Fibroblast of lung (primary cell): ENCODE measurements around the gene GON7. TPM values are rescaled to one million over a fixed set of nuclear protein-coding genes. Genes with fewer than 3 reads are reported as not detected.
A peak's percentile ranks its signal among the peaks of the same experiment; 100 is the strongest.

ENCODE experiments used
- DNase-seq, 2 donors: peaks; one replicate each; pipeline versions ENCODE4 v3.0.0 to v3.0.0-alpha.2; 2010; ENCODE audit warnings: low read depth in 2 of 2
- H2AFZ ChIP-seq: 2 replicates; pipeline ENCODE4 v1.5.1; 2012; ENCODE audit warnings: low read length, control low read depth, inconsistent platforms
- H3K27ac ChIP-seq: 2 replicates; pipeline ENCODE4 v1.5.1; 2011; ENCODE audit warnings: low read length, control low read depth; ENCODE audit not compliant: insufficient read depth
- H3K27me3 ChIP-seq: 2 replicates; pipeline ENCODE4 v1.5.1; 2011; ENCODE audit warnings: mild to moderate bottlenecking, low read length; ENCODE audit not compliant: control insufficient read depth, insufficient read depth
- H3K36me3 ChIP-seq: 2 replicates; pipeline ENCODE4 v1.5.1; 2011; ENCODE audit warnings: low read length; ENCODE audit not compliant: control insufficient read depth, insufficient read depth
- H3K4me1 ChIP-seq: 2 replicates; pipeline ENCODE4 v1.5.1; 2011; ENCODE audit warnings: low read length; ENCODE audit not compliant: control insufficient read depth, insufficient read depth; ENCODE audit errors: extremely low read depth
- H3K4me2 ChIP-seq: 2 replicates; pipeline ENCODE4 v1.5.1; 2011; ENCODE audit warnings: low read length, control low read depth; ENCODE audit not compliant: insufficient read depth; ENCODE audit errors: extremely low read depth
- H3K4me3 ChIP-seq, 4 experiments: fragments of 200-600 bp in 1 of 4; sonication (generic) in 1 of 4; replicated peaks in 1 of 4; 2 replicates each; pipeline ENCODE4 v1.5.1; 2011 to 2016; ENCODE audit warnings: low read length in 4 of 4, low read depth in 3 of 4, mild to moderate bottlenecking in 3 of 4, control low read depth in 2 of 4, inconsistent platforms in 1 of 4, mixed read lengths in 1 of 4; ENCODE audit not compliant: insufficient read depth in 1 of 4; ENCODE audit errors: control extremely low read depth in 1 of 4
- H3K79me2 ChIP-seq: 2 replicates; pipeline ENCODE4 v1.5.1; 2012; ENCODE audit warnings: mild to moderate bottlenecking, low read length, inconsistent platforms; ENCODE audit not compliant: control insufficient read depth, insufficient read depth
- H3K9ac ChIP-seq: 2 replicates; pipeline ENCODE4 v1.5.1; 2011; ENCODE audit warnings: mild to moderate bottlenecking, low read length, control low read depth; ENCODE audit not compliant: insufficient read depth
- H3K9me3 ChIP-seq: 2 replicates; pipeline ENCODE4 v1.5.1; 2012; ENCODE audit warnings: low read depth, low read length; ENCODE audit not compliant: control insufficient read depth, insufficient read depth
- H4K20me1 ChIP-seq: 2 replicates; pipeline ENCODE4 v1.5.1; 2011; ENCODE audit warnings: low read length; ENCODE audit not compliant: control insufficient read depth, insufficient read depth; ENCODE audit errors: extremely low read depth
- CTCF ChIP-seq, 2 donors: IDR thresholded peaks in 1 of 2; conservative IDR thresholded peaks in 1 of 2; 1 replicate in 1 of 2; 2 replicates in 1 of 2; pipeline ENCODE4 v1.5.1; 2011 to 2012; ENCODE audit warnings: low read length in 2 of 2, control low read depth in 1 of 2, inconsistent platforms in 1 of 2, low read depth in 1 of 2, mild to moderate bottlenecking in 1 of 2
- EZH2 ChIP-seq: IDR thresholded peaks from 2 replicates; pipeline ENCODE4 v1.5.1; 2012; ENCODE audit warnings: low read length, control low read depth, mild to moderate bottlenecking; ENCODE audit errors: missing control alignments
- polyA plus RNA-seq, 2 donors: library from polyadenylated mRNA; depleted of rRNA in 1 of 2; stranded (reverse) in 1 of 2; unstranded in 1 of 2; fragments of >200 nt; gene quantifications; 2 replicates each; pipeline ENCODE4 v1.2.1, GENCODE V29; 2011 to 2012; ENCODE audit warnings: missing spikeins in 1 of 2
- total RNA-seq: library from RNA; depleted of rRNA; stranded (reverse); fragments of >200 nt; gene quantifications from 2 replicates; pipeline ENCODE4 v1.2.1, GENCODE V29; 2014

GON7 gene
- total and polyA plus RNA-seq, 2 donors (not counting 1 experiment from before 2014, with no cell fraction given) = 13.1 to 17.2 TPM

GRCh38 chr14:93185349-93185720 is 21.5 kb downstream of the GON7 start:
- Histone ChIP-seq H3K27me3 (no peaks in the 10 kb centered on the region), H3K4me2 (peak overlapping the region; percentile 71), H2AFZ (peak overlapping the region; percentile 56), H3K4me3 (peak overlapping the region; percentile 56 to 97 (median 86)), H3K79me2 (peaks cover 10% of the 10 kb centered on the region), H3K4me1 (no peaks in the 10 kb centered on the region), H3K36me3 (no peaks in the 10 kb centered on the region), H3K27ac (peak overlapping the region; percentile 52), H4K20me1 (no peaks in the 10 kb centered on the region), H3K9me3 (no peaks in the 10 kb centered on the region), H3K9ac (peak overlapping the region; percentile 96)
- no peak for TF ChIP-seq CTCF (conservative IDR thresholded peaks at IDR 0.05 in 1 of 2, IDR thresholded peaks at IDR 0.05 in 1 of 2; ENCODE audit: low read depth in 1 of 2, low read length in 2 of 2)
- no peak for TF ChIP-seq EZH2
- DNase-seq = no peak

GRCh38 chr14:93184391-93185348 is 22.2 kb downstream of the GON7 start, which contains the start of the genes LYSET and MOAP1:
Gene LYSET, plus strand, starts transcription at chr14:93185317. Its CDS starts 89 bp downstream, at chr14:93185406.
Gene MOAP1, minus strand, starts transcription at chr14:93184897. Its CDS starts 655 bp downstream, at chr14:93184242.
- Histone ChIP-seq H3K36me3 (no peaks in the 10 kb centered on the region), H3K79me2 (peaks cover 10% of the 10 kb centered on the region), H3K4me1 (no peaks in the 10 kb centered on the region), H3K27ac (peak within 1 kb of the TSS; percentile 95), H3K4me2 (peak within 1 kb of the TSS; percentile 71), H3K4me3 (peak within 1 kb of the TSS; percentile 76 to 98 (median 96)), H4K20me1 (no peaks in the 10 kb centered on the region), H3K27me3 (no peaks in the 10 kb centered on the region), H2AFZ (peak within 1 kb of the TSS; percentile 95), H3K9me3 (no peaks in the 10 kb centered on the region), H3K9ac (peak within 1 kb of the TSS; percentile 96)
- DNase-seq = peak; percentile 74 to 83
- TF ChIP-seq CTCF (conservative IDR thresholded peaks at IDR 0.05 in 1 of 2, IDR thresholded peaks at IDR 0.05 in 1 of 2; ENCODE audit: low read depth in 1 of 2, low read length in 2 of 2) (no peak), EZH2 (no peak)

GRCh38 chr14:93183596-93184317 is 23.1 kb downstream of the GON7 start:
- Histone ChIP-seq H3K27ac (peak overlapping the region; percentile 95), H3K9me3 (no peaks in the 10 kb centered on the region), H3K4me3 (peak overlapping the region; percentile 76 to 98 (median 88)), H3K27me3 (no peaks in the 10 kb centered on the region), H3K4me2 (peak overlapping the region; percentile 69), H4K20me1 (no peaks in the 10 kb centered on the region), H2AFZ (no peak overlapping the region), H3K9ac (peak overlapping the region; percentile 96), H3K4me1 (no peaks in the 10 kb centered on the region), H3K79me2 (peaks cover 10% of the 10 kb centered on the region), H3K36me3 (no peaks in the 10 kb centered on the region)
- DNase-seq = no peak
- TF ChIP-seq CTCF (conservative IDR thresholded peaks at IDR 0.05 in 1 of 2, IDR thresholded peaks at IDR 0.05 in 1 of 2; ENCODE audit: low read depth in 1 of 2, low read length in 2 of 2) = no peak
- no peak for TF ChIP-seq EZH2
